Activated naive CD4-positive, alpha-beta T cell treated with anti-CD3 and anti-CD28 coated beads, Interleukin-2, amount 50 U/mL, for 16 hours (primary cell): ENCODE data around the gene C1orf210.

Source experiments
- DNase-seq: peaks from one replicate; pipeline ENCODE4 v3.0.0-alpha.2; 2020

C1orf210 gene

GRCh38 chr1:43312212-43312623 is 26.8 kb upstream of the C1orf210 start:
- no peak for DNase-seq

- DNase-seq = no peak
Measured at GRCh38 chr1:43311521-43311920, 26.1 kb upstream of the C1orf210 start.

GRCh38 chr1:43309405-43310025 is 24.1 kb upstream of the C1orf210 start:
- DNase-seq = no peak

GRCh38 chr1:43308635-43309404 is 23.4 kb upstream of the C1orf210 start:
- DNase-seq = no peak

GRCh38 chr1:43307458-43308158 is 22.2 kb upstream of the C1orf210 start:
- no peak for DNase-seq

- DNase-seq = no peak
Measured at GRCh38 chr1:43306688-43307457, 21.5 kb upstream of the C1orf210 start.

- no peak for DNase-seq
Measured at GRCh38 chr1:43305926-43306687, 20.7 kb upstream of the C1orf210 start.

GRCh38 chr1:43305461-43305860 is 20.1 kb upstream of the C1orf210 start:
- no peak for DNase-seq

GRCh38 chr1:43304771-43305300 is 19.5 kb upstream of the C1orf210 start:
- no peak for DNase-seq

GRCh38 chr1:43304314-43304681 is 18.9 kb upstream of the C1orf210 start:
- DNase-seq = no peak

GRCh38 chr1:43303471-43304313 is 18.3 kb upstream of the C1orf210 start:
- DNase-seq = no peak

GRCh38 chr1:43302721-43303470 is 17.5 kb upstream of the C1orf210 start:
- no peak for DNase-seq

- DNase-seq = no peak
Measured at GRCh38 chr1:43302201-43302600, 16.8 kb upstream of the C1orf210 start.

GRCh38 chr1:43300378-43301094 is 15.2 kb upstream of the C1orf210 start, which contains the start of gene TIE1:
TIE1 (plus strand) TSS chr1:43300982; CDS start chr1:43301072, 90 bp downstream.
- no peak for DNase-seq

GRCh38 chr1:43299101-43299500 is 13.7 kb upstream of the C1orf210 start:
- DNase-seq = no peak

- DNase-seq = no peak
Measured at GRCh38 chr1:43298055-43298454, 12.7 kb upstream of the C1orf210 start.

GRCh38 chr1:43296207-43296606 is 10.8 kb upstream of the C1orf210 start:
- no peak for DNase-seq

- no peak for DNase-seq
Measured at GRCh38 chr1:43294761-43295160, 9.4 kb upstream of the C1orf210 start.

- DNase-seq = no peak
Measured at GRCh38 chr1:43293896-43294760, 8.7 kb upstream of the C1orf210 start.
